Caco-2 (cell line): ENCODE measurements around the gene L3MBTL4. TPM values are rescaled to one million over a fixed set of nuclear protein-coding genes. Genes with fewer than 3 reads are reported as not detected.

ENCODE experiments used
- BruUV-seq: library from RNA; stranded (reverse); fragments of 400-500 nt; replicated peaks from 2 replicates; lab custom pipeline; 2021; lab: Mats Ljungman, UMichigan
- CTCF ChIA-PET: fragments of 300-600 bp; sonication (Branson Sonifier 250); formaldehyde crosslinking; loops from one replicate; lab custom pipeline; 2022; ENCODE audit warnings: antibody characterized with exemption; lab: Charles Lee
- POLR2A ChIA-PET: fragments of 300-600 bp; sonication (Branson Sonifier 250); formaldehyde crosslinking; loops from one replicate; lab custom pipeline; 2022; ENCODE audit warnings: antibody characterized with exemption; lab: Charles Lee
- DNase-seq, 2 experiments: peaks; one replicate each; pipeline versions ENCODE4 v3.0.0 to v3.0.0-alpha.2; 2020 to 2022
- H3K27me3 ChIP-seq: replicated peaks from 2 replicates; pipeline ENCODE4 v1.6.0; 2011; ENCODE audit warnings: low read length; ENCODE audit not compliant: control insufficient read depth, insufficient read depth
- H3K36me3 ChIP-seq: 2 replicates; pipeline ENCODE4 v1.5.1; 2011; ENCODE audit warnings: low read length; ENCODE audit not compliant: control insufficient read depth, insufficient read depth
- H3K4me1 ChIP-seq: fragments of 250-450 bp; sonication (Bioruptor Pico); 2 replicates; pipeline ENCODE4 v1.5.1; 2020; ENCODE audit warnings: mild to moderate bottlenecking
- H3K4me3 ChIP-seq: 2 replicates; pipeline ENCODE4 v1.5.1; 2011; ENCODE audit warnings: low read depth, mild to moderate bottlenecking, control low read depth, low read length
- H3K9me3 ChIP-seq: fragments of 250-450 bp; sonication (Bioruptor Pico); 2 replicates; pipeline ENCODE4 v1.5.1; 2020; ENCODE audit warnings: mild to moderate bottlenecking, moderate library complexity
- H3K27ac Mint-ChIP-seq: one replicate; pipeline ENCODE4 v1.8.0; 2022; ENCODE audit warnings: mixed read lengths; ENCODE audit not compliant: unreplicated experiment
- H3K27me3 Mint-ChIP-seq: one replicate; pipeline ENCODE4 v1.8.0; 2022; ENCODE audit warnings: mixed read lengths; ENCODE audit not compliant: insufficient read depth, unreplicated experiment
- H3K36me3 Mint-ChIP-seq: one replicate; pipeline ENCODE4 v1.8.0; 2022; ENCODE audit warnings: mild to moderate bottlenecking, mixed read lengths; ENCODE audit not compliant: insufficient read depth, unreplicated experiment
- H3K4me1 Mint-ChIP-seq: one replicate; pipeline ENCODE4 v1.8.0; 2022; ENCODE audit warnings: low read depth, mixed read lengths; ENCODE audit not compliant: unreplicated experiment
- H3K4me3 Mint-ChIP-seq: one replicate; pipeline ENCODE4 v1.8.0; 2022; ENCODE audit warnings: mild to moderate bottlenecking, moderate library complexity, mixed read lengths; ENCODE audit not compliant: unreplicated experiment
- H3K9me3 Mint-ChIP-seq: one replicate; pipeline ENCODE4 v1.8.0; 2022; ENCODE audit warnings: mixed read lengths; ENCODE audit not compliant: unreplicated experiment
- CTCF ChIP-seq, 2 experiments: fragments of 200-600 bp in 1 of 2; IDR thresholded peaks; 1 replicate in 1 of 2; 2 replicates in 1 of 2; pipeline versions ENCODE4 v1.5.1 to v1.8.0; 2011 to 2022; ENCODE audit warnings: antibody characterized with exemption in 1 of 2, control low read depth in 1 of 2, inconsistent platforms in 1 of 2, low read depth in 1 of 2, low read length in 1 of 2, mild to moderate bottlenecking in 1 of 2, moderate library complexity in 1 of 2; ENCODE audit not compliant: insufficient read depth in 1 of 2, severe bottlenecking in 1 of 2, unreplicated experiment in 1 of 2
- intact Hi-C: fragments of 100-400 bp; cut with micrococcal nuclease; formaldehyde crosslinking; loops from one replicate; pipeline ENCODE4 v1.10.0; 2022; ENCODE audit not compliant: unreplicated experiment
- total RNA-seq: library from RNA; stranded (reverse); gene quantifications from 2 replicates; pipeline ENCODE4 v1.2.3, GENCODE V29; 2022

L3MBTL4 gene
- total RNA-seq, 1 experiment from 2014 or later, result 0.23 TPM

- no peaks in the 10 kb centered on the region for H3K4me1 ChIP-seq
- Mint-ChIP-seq H3K4me1 (no peaks in the 10 kb centered on the region), H3K4me3 (no peak overlapping the region), H3K36me3 (no peaks in the 10 kb centered on the region), H3K27ac (no peak overlapping the region), H3K27me3 (peaks cover 17% of the 10 kb centered on the region), H3K9me3 (no peaks in the 10 kb centered on the region)
- intact Hi-C loops, result no loop called here
- H3K9me3 ChIP-seq, result no peaks in the 10 kb centered on the region
- H3K4me3 ChIP-seq, result no peak overlapping the region
- no peaks in the 10 kb centered on the region for H3K36me3 ChIP-seq
- no TSS peak for BruUV-seq
- TF ChIP-seq CTCF (IDR thresholded peaks at IDR 0.05; ENCODE audit: insufficient read depth in 1 of 2, low read depth in 1 of 2, low read length in 1 of 2, severe bottlenecking in 1 of 2, unreplicated experiment in 1 of 2), result no peak
- no peak for DNase-seq
- ChIA-PET CTCF (no interaction called here), POLR2A (no interaction called here)
- no peaks in the 10 kb centered on the region for H3K27me3 ChIP-seq
These were observed 437.7 kb downstream of the L3MBTL4 start for GRCh38 chr18:5977022-5977421.

- Histone ChIP-seq H3K9me3 (no peaks in the 10 kb centered on the region), H3K4me1 (no peaks in the 10 kb centered on the region), H3K4me3 (no peak overlapping the region), H3K36me3 (no peaks in the 10 kb centered on the region), H3K27me3 (no peaks in the 10 kb centered on the region)
- no peak for TF ChIP-seq CTCF (IDR thresholded peaks at IDR 0.05; ENCODE audit: insufficient read depth in 1 of 2, low read depth in 1 of 2, low read length in 1 of 2, severe bottlenecking in 1 of 2, unreplicated experiment in 1 of 2)
- no peak for DNase-seq
- POLR2A ChIA-PET, result no interaction called here
- Mint-ChIP-seq H3K4me3 (no peak overlapping the region), H3K27ac (no peak overlapping the region), H3K27me3 (peaks cover 17% of the 10 kb centered on the region), H3K36me3 (no peaks in the 10 kb centered on the region), H3K4me1 (no peaks in the 10 kb centered on the region), H3K9me3 (no peaks in the 10 kb centered on the region)
- CTCF ChIA-PET, result no interaction called here
- BruUV-seq, result no TSS peak
- intact Hi-C loops, result no loop called here
These were observed 439.4 kb downstream of the L3MBTL4 start for GRCh38 chr18:5975111-5976002.

GRCh38 chr18:5974696-5975095, 440.0 kb downstream of the L3MBTL4 start:
- no peaks in the 10 kb centered on the region for H3K9me3 ChIP-seq
- no peak overlapping the region for H3K4me3 ChIP-seq
- H3K4me3 Mint-ChIP-seq, result no peak overlapping the region
- no peak overlapping the region for H3K27ac Mint-ChIP-seq
- no peaks in the 10 kb centered on the region for H3K4me1 Mint-ChIP-seq
- no peak for TF ChIP-seq CTCF (IDR thresholded peaks at IDR 0.05; ENCODE audit: insufficient read depth in 1 of 2, low read depth in 1 of 2, low read length in 1 of 2, severe bottlenecking in 1 of 2, unreplicated experiment in 1 of 2)
- H3K4me1 ChIP-seq, result no peaks in the 10 kb centered on the region
- intact Hi-C loops, result no loop called here
- no TSS peak for BruUV-seq
- ChIA-PET CTCF (no interaction called here), POLR2A (no interaction called here)
- H3K9me3 Mint-ChIP-seq, result no peaks in the 10 kb centered on the region
- no peaks in the 10 kb centered on the region for H3K36me3 ChIP-seq
- H3K27me3 ChIP-seq, result no peaks in the 10 kb centered on the region
- DNase-seq, result no peak
- H3K36me3 Mint-ChIP-seq, result no peaks in the 10 kb centered on the region
- peaks cover 17% of the 10 kb centered on the region for H3K27me3 Mint-ChIP-seq
